Measurements from ENCODE around the gene TP53TG5. TPM values are rescaled to one million over a fixed set of nuclear protein-coding genes. Genes with fewer than 3 reads are reported as not detected.
A peak's percentile ranks its signal among the peaks of the same experiment; 100 is the strongest.

Gene TP53TG5
- total RNA-seq, 1 donor: not detected

DNA sequence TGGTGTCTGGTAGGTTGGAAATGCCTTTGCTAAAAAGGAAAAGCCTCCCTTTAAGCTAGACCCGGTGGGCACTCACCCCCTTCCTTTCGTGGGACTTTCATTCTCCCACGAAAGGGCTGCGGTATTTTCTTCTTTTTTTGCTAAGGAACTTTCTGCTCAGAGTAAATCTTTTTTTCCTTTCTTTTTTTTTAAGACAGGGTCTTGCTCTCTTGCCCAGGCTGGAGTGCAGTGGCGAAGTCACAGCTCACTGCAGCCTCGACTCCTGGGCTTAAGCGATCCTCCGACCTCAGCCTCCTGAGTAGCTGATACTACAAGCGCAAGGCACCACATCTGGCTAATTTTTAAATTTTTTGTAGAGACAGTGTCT, 4.0 kb downstream of the TP53TG5 start:
- Histone ChIP-seq H3K4me3 (ENCODE audit: insufficient read depth, low read length) (peak overlapping the region; percentile 80), H3K4me1 (ENCODE audit: insufficient read depth, low read length) (peaks cover 10% of the 10 kb centered on the region), H3K27me3 (ENCODE audit: insufficient read depth, low read length) (no peaks in the 10 kb centered on the region), H3K79me2 (ENCODE audit: insufficient read depth, low read length) (no peaks in the 10 kb centered on the region), H3K36me3 (ENCODE audit: insufficient read depth, low read length) (no peaks in the 10 kb centered on the region), H3K27ac (ENCODE audit: low read depth, low read length) (no peak overlapping the region), H3K4me2 (ENCODE audit: insufficient read depth, low read length) (peak overlapping the region; percentile 97), H2AFZ (ENCODE audit: low read length) (no peak overlapping the region), H3K9me3 (ENCODE audit: low read depth, low read length) (no peaks in the 10 kb centered on the region), H4K20me1 (ENCODE audit: insufficient read depth, low read length) (no peaks in the 10 kb centered on the region)
- no peak for DNase-seq (ENCODE audit: insufficient read length, low spot score, missing footprints)
- TF ChIP-seq, protein P1, sequence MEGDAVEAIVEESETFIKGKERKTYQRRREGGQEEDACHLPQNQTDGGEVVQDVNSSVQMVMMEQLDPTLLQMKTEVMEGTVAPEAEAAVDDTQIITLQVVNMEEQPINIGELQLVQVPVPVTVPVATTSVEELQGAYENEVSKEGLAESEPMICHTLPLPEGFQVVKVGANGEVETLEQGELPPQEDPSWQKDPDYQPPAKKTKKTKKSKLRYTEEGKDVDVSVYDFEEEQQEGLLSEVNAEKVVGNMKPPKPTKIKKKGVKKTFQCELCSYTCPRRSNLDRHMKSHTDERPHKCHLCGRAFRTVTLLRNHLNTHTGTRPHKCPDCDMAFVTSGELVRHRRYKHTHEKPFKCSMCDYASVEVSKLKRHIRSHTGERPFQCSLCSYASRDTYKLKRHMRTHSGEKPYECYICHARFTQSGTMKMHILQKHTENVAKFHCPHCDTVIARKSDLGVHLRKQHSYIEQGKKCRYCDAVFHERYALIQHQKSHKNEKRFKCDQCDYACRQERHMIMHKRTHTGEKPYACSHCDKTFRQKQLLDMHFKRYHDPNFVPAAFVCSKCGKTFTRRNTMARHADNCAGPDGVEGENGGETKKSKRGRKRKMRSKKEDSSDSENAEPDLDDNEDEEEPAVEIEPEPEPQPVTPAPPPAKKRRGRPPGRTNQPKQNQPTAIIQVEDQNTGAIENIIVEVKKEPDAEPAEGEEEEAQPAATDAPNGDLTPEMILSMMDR (IDR thresholded peaks at IDR 0.05; ENCODE audit: extremely low read depth, low read depth, low read length): no peak

GRCh38 chr20:45373353-45374100, 4.6 kb downstream of the TP53TG5 start:
- H3K27me3 ChIP-seq (ENCODE audit: insufficient read depth, low read length): no peaks in the 10 kb centered on the region
- peak overlapping the region; percentile 97 for H3K4me2 ChIP-seq (ENCODE audit: insufficient read depth, low read length)
- H3K4me1 ChIP-seq (ENCODE audit: insufficient read depth, low read length): peaks cover 10% of the 10 kb centered on the region
- H2AFZ ChIP-seq (ENCODE audit: low read length): peak overlapping the region; percentile 87
- DNase-seq (ENCODE audit: insufficient read length, low spot score, missing footprints): peak; percentile 91
- no peaks in the 10 kb centered on the region for H4K20me1 ChIP-seq (ENCODE audit: insufficient read depth, low read length)
- no peaks in the 10 kb centered on the region for H3K79me2 ChIP-seq (ENCODE audit: insufficient read depth, low read length)
- peak overlapping the region; percentile 80 for H3K4me3 ChIP-seq (ENCODE audit: insufficient read depth, low read length)
- no peaks in the 10 kb centered on the region for H3K9me3 ChIP-seq (ENCODE audit: low read depth, low read length)
- peak overlapping the region; percentile 28 for H3K27ac ChIP-seq (ENCODE audit: low read depth, low read length)
- TF ChIP-seq, protein P1 (IDR thresholded peaks at IDR 0.05; ENCODE audit: extremely low read depth, low read depth, low read length): peak; percentile 82
- no peaks in the 10 kb centered on the region for H3K36me3 ChIP-seq (ENCODE audit: insufficient read depth, low read length)

DNA sequence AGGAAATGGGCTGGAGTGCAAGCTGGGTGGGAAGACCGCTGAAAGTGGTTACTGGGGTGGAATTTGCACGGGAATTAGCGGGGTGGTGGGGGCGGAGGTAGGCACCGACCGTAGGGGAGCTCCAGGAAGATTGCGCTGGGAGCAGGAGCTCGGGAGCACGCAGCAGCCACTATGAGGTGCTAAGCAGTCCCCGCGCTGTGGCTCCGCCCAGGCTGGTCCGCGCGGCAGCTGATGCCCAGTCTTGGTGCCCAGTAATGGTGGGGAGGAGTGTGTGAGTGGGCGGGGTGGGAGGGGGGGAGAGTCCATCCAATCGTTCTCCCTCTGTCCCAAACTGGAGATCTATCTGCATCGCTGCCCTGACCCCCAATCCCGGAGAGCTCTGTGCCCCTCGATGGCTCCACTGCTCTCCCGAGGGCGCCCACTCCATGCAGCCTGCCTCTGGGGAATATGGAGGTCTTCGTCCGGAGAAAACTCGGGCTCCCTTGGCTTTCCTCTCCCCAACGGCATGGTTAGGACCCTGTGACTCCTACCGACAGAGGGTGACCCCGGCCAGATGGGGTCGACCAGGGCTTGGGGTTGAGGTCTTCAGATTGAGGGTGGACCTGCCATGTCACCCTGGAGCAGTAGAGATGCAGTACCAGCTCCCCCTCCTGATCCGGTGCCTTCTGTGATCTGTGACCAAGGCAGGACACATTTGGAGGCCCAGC, 5.3 kb downstream of the TP53TG5 start:
- Histone ChIP-seq H3K4me2 (ENCODE audit: insufficient read depth, low read length) (peak overlapping the region; percentile 97), H3K36me3 (ENCODE audit: insufficient read depth, low read length) (peaks cover 3% of the 10 kb centered on the region), H3K4me3 (ENCODE audit: insufficient read depth, low read length) (peak overlapping the region; percentile 80), H4K20me1 (ENCODE audit: insufficient read depth, low read length) (no peaks in the 10 kb centered on the region), H2AFZ (ENCODE audit: low read length) (peak overlapping the region; percentile 87), H3K79me2 (ENCODE audit: insufficient read depth, low read length) (no peaks in the 10 kb centered on the region), H3K27me3 (ENCODE audit: insufficient read depth, low read length) (no peaks in the 10 kb centered on the region), H3K9me3 (ENCODE audit: low read depth, low read length) (no peaks in the 10 kb centered on the region), H3K27ac (ENCODE audit: low read depth, low read length) (peak overlapping the region; percentile 28), H3K4me1 (ENCODE audit: insufficient read depth, low read length) (peaks cover 10% of the 10 kb centered on the region)
- DNase-seq (ENCODE audit: insufficient read length, low spot score, missing footprints): peak; percentile 53
- TF ChIP-seq, protein P1 (IDR thresholded peaks at IDR 0.05; ENCODE audit: extremely low read depth, low read depth, low read length): no peak

- TF ChIP-seq, protein P1 (IDR thresholded peaks at IDR 0.05; ENCODE audit: extremely low read depth, low read depth, low read length): no peak
- peak overlapping the region; percentile 80 for H3K4me3 ChIP-seq (ENCODE audit: insufficient read depth, low read length)
- no peaks in the 10 kb centered on the region for H3K27me3 ChIP-seq (ENCODE audit: insufficient read depth, low read length)
Observed at GRCh38 chr20:45372241-45372640, 5.9 kb downstream of the TP53TG5 start.

More at GRCh38 chr20:45372241-45372640, 5.9 kb downstream of the TP53TG5 start:
- Histone ChIP-seq H3K9me3 (ENCODE audit: low read depth, low read length) (no peaks in the 10 kb centered on the region), H3K27ac (ENCODE audit: low read depth, low read length) (no peak overlapping the region), H2AFZ (ENCODE audit: low read length) (no peak overlapping the region), H3K4me1 (ENCODE audit: insufficient read depth, low read length) (peaks cover 10% of the 10 kb centered on the region), H3K36me3 (ENCODE audit: insufficient read depth, low read length) (peaks cover 9% of the 10 kb centered on the region), H3K4me2 (ENCODE audit: insufficient read depth, low read length) (peak overlapping the region; percentile 97), H4K20me1 (ENCODE audit: insufficient read depth, low read length) (no peaks in the 10 kb centered on the region), H3K79me2 (ENCODE audit: insufficient read depth, low read length) (no peaks in the 10 kb centered on the region)
- peak; percentile 66 for DNase-seq (ENCODE audit: insufficient read length, low spot score, missing footprints)
